Omental fat pad (tissue), 4 donors: ENCODE data around the gene ATPAF1. TPM values are rescaled to one million over a fixed set of nuclear protein-coding genes. Genes with fewer than 3 reads are reported as not detected.

Source experiments
- ATAC-seq: fragments of 150-250 bp; one replicate; pipeline ENCODE4 v1.9.1; 2016; ENCODE audit warnings: mild to moderate bottlenecking, moderate library complexity; ENCODE audit not compliant: low FRiP score
- DNase-seq: peaks from one replicate; pipeline ENCODE4 v3.0.0-alpha.2; 2019; ENCODE audit warnings: low spot score
- CTCF ChIP-seq, 3 donors: fragments of 450-650 bp; IDR thresholded peaks; one replicate each; pipeline ENCODE4 v1.5.1; 2016 to 2017; ENCODE audit warnings: antibody characterized with exemption in 3 of 3, mild to moderate bottlenecking in 3 of 3, moderate library complexity in 2 of 3
- total RNA-seq, 4 donors: library from RNA; depleted of rRNA; stranded (reverse); fragments of >200 nt; gene quantifications; one replicate each; pipeline ENCODE4 v1.1.0, GENCODE V29; 2016

ATPAF1 gene, protein sequence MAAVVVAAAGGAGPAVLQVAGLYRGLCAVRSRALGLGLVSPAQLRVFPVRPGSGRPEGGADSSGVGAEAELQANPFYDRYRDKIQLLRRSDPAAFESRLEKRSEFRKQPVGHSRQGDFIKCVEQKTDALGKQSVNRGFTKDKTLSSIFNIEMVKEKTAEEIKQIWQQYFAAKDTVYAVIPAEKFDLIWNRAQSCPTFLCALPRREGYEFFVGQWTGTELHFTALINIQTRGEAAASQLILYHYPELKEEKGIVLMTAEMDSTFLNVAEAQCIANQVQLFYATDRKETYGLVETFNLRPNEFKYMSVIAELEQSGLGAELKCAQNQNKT
- 10 to 100 TPM; 33.1 to 83.6 (median 57.0) TPM for total RNA-seq

DNA sequence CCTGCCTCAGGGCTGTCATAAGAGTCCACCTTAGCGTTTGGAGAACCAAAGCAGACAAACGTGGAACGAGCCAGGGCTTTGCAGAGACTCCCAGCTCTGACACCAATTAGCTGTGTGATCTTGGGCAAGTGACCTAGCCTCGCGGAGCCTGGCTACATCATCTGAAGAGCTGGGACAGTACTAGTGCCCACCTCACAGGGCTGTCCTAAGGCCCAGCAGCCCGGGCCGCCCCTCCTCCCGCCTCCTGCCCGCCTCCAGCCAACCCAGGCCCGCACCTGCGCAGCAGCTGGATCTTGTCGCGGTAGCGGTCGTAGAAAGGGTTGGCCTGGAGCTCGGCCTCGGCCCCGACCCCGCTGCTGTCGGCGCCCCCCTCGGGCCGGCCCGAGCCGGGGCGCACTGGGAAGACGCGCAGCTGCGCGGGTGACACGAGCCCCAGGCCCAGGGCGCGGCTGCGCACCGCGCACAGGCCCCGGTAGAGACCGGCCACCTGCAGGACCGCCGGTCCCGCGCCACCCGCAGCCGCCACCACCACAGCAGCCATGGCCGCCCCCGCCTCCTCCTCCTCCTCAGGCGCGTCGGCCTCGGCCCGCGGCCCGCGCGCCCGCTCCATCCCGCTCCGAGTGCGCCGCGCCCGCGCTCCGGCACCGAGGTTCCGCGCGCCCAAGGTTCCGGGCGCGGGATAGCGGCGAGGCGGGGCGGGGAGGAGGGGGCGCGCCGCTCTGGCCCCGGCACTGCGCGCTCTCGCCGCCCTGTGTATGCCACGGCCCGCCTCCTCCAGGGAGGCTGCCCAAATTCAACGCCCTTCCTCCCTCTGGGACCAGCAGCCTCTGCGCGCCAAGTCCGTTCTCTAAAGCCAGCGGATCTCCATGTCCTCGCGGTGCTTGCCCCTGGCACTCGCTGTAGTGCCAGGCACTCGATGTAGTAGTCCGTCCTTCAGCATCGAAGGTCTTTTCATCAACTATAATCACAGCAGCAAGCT lies at the start of gene ATPAF1:
TSS of gene ATPAF1 (minus strand) at position 583 of the 979 bp plus-strand sequence. CDS start at position 541, 42 bp downstream.
- ATAC-seq (peak; percentile 91), DNase-seq (no peak)
- TF ChIP-seq CTCF (IDR thresholded peaks at IDR 0.05) = no peak

GRCh38 chr1:46717654-46718053 lies 49.5 kb upstream of the ATPAF1 start:
- no peak for TF ChIP-seq CTCF (IDR thresholded peaks at IDR 0.05)
- DNase-seq = no peak
- no peak for ATAC-seq

GRCh38 chr1:46714976-46715375 lies 46.8 kb upstream of the ATPAF1 start:
- TF ChIP-seq CTCF (IDR thresholded peaks at IDR 0.05) = no peak
- no peak for ATAC-seq

GRCh38 chr1:46708121-46708520 lies 40.0 kb upstream of the ATPAF1 start:
- no peak for TF ChIP-seq CTCF (IDR thresholded peaks at IDR 0.05)
- DNase-seq (no peak), ATAC-seq (no peak)

More at GRCh38 chr1:46714976-46715375, 46.8 kb upstream of the ATPAF1 start:
- no peak for DNase-seq

DNA sequence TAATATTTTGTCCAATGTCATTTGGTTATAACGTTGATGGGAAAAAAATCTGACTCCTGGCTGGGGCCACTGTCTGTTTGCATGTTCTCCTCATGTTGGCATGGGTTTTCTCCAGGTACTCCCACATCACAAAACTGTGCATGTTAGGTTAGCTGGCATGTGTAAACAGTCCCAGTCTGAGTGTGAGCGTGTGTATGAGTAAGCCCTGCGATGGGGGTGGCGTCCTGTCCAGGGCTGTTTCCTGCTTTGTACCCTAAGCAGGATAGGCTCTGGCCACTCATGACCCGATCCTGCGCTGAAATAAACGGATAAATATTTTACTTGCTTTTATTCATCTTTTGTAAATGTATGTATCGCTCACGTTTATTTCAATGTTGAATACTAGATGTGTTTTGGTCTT lies 37.2 kb upstream of the ATPAF1 start:
- no peak for TF ChIP-seq CTCF (IDR thresholded peaks at IDR 0.05)
- ATAC-seq = no peak
- DNase-seq = no peak

DNA sequence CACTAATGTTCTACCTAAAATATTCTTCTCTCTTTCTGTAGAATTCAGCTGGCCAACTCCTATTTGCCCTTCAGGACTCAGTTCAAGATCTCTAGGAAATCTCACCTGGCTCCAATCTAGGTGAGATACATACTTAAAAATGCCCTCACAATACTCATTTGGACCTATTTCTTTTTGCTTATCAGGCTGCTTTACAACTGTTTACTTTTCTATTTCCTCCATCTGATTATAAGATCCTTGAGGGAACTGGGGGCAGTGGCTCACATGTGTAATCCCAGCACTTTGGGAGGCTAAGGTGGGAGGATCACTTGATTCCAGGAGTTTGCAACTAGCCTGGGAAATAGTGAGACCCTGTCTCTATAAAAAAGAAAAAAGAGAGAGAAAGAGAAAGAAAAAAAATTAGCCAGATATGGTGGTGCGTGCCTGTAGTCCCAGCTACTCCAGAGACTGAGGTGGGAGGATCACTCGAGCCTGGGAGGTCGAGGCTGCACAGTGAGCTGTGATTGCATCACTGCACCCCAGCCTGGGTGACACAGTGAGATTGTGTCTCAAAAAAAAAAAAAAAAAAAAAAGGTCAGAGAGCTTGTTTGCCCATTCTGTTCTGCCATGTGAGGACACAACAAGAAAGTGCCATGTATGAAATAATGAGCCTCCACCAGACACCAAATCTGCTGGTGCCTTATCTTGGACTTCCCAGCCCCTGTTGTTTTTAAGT lies 35.9 kb upstream of the ATPAF1 start:
- no peak for ATAC-seq
- DNase-seq = no peak
- TF ChIP-seq CTCF (IDR thresholded peaks at IDR 0.05) = no peak
